Measurements from ENCODE around the gene SUV39H2.
"Not testable (repeated sequence)": the region's sequence is repeated elsewhere in the genome, so short reads cannot be mapped to it uniquely, and the experiment has no call there.

The SUV39H2 gene

GRCh38 chr10:14942147-14942949 is 63.7 kb downstream of the SUV39H2 start:
- not testable (repeated sequence) for DNase-seq

DNA sequence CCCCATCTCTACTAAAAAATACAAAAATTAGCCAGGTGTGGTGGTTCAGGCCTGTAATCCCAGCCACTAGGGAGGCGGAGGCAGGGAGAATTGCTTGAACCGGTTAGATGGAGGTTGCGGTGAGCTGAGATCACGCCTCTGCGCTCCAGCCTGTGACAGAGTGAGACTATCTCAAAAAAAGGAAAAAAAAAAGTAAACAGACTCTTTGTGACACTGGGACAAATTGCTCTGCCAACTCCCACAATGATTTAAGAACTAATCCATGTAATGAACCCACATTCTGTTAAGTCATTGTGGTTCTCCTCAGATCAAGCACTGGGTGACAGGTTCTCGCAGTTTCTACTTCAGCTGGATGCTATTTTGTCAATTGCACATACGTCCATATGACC is 64.3 kb downstream of the SUV39H2 start:
- DNase-seq = not testable (repeated sequence)

DNA sequence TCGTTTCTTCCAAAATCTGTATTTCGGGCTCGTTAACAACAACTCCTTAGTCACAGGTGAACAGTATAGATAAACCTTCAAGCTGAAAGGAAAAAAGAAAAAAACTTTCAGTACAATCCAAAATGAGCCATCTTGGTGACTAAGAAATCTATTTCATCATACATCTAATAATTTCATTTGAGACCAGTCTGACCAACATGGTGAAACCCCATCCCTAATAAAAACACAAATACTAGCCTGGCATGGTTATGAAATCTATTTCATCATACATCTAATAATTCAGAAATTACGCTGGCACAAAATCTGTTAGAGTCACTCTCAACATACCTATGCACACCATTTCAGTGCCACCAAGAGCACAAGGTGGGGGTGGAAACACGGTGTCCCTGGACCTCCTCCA is 66.4 kb downstream of the SUV39H2 start:
- no peak for DNase-seq

DNA sequence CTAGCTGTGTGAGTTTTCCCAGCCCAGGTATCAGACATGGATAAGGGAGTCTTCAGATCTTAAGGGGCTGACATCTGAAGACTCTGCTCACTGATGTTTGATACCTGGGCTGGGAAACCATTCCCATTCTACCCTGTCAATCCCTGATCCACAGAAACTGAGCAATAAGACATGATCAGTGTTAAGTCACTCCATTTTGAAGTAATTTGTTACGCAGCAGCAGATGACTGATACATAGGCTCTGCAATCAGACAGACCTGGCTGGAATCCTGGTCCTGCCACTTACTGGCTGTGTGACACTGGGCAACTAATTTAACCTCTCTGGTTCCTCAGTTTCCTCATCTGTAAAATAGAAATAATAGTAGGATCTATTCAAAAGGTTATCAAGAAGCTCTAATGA is 68.6 kb downstream of the SUV39H2 start:
- no peak for DNase-seq

DNA sequence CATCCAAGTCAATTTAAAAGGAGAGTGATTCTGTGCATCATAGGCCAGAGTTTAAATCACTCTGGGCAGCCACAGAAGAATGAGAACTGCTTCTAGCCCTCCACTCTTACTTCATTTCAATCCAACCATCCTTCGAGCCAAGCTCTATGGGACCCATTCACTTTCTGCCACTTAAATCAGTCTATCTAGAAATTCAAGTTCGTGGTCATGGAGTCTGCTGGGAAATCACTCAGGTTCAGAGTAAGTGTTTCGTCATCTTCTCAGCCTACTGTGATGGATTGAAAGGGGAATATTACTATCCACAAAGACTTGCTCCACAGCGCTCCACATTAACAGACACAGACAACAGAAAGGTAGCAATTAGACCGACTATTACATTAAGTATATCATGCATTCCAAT is 70.6 kb downstream of the SUV39H2 start:
- DNase-seq = no peak

GRCh38 chr10:14952851-14953423 is 74.3 kb downstream of the SUV39H2 start:
- no peak for DNase-seq

- peak; percentile 41 for DNase-seq
Observed at GRCh38 chr10:14953424-14954000, 74.8 kb downstream of the SUV39H2 start.
